ENCODE data around the gene ZER1.
A peak's percentile ranks its signal among the peaks of the same experiment; 100 is the strongest.

Gene ZER1

GRCh38 chr9:128771745-128772519 is at the start of gene ZER1:
Gene ZER1, minus strand, starts transcription at chr9:128771927. Its CDS starts 16,362 bp downstream, at chr9:128755565.
- no peaks in the 10 kb centered on the region for H3K27me3 Mint-ChIP-seq
- H3K9me3 Mint-ChIP-seq, result no peaks in the 10 kb centered on the region
- H3K27ac Mint-ChIP-seq, result peak within 1 kb of the TSS; percentile 88
- H3K4me1 Mint-ChIP-seq, result peaks cover 29% of the 10 kb centered on the region
- H3K4me3 Mint-ChIP-seq, result peak within 1 kb of the TSS; percentile 97
- H3K36me3 Mint-ChIP-seq, result peaks cover 1% of the 10 kb centered on the region

- Mint-ChIP-seq H3K36me3 (no peaks in the 10 kb centered on the region), H3K27me3 (no peaks in the 10 kb centered on the region), H3K27ac (peak overlapping the region; percentile 90), H3K4me3 (no peak overlapping the region), H3K9me3 (no peaks in the 10 kb centered on the region), H3K4me1 (peaks cover 18% of the 10 kb centered on the region)
Measured at GRCh38 chr9:128820665-128821583, 49.2 kb upstream of the ZER1 start.

GRCh38 chr9:128819716-128820664 is 48.3 kb upstream of the ZER1 start:
- no peaks in the 10 kb centered on the region for H3K36me3 Mint-ChIP-seq
- peaks cover 18% of the 10 kb centered on the region for H3K4me1 Mint-ChIP-seq
- no peaks in the 10 kb centered on the region for H3K9me3 Mint-ChIP-seq
- peak overlapping the region; percentile 90 for H3K27ac Mint-ChIP-seq
- peak overlapping the region; percentile 84 for H3K4me3 Mint-ChIP-seq
- H3K27me3 Mint-ChIP-seq, result no peaks in the 10 kb centered on the region

GRCh38 chr9:128818839-128819715 is 47.4 kb upstream of the ZER1 start:
- no peaks in the 10 kb centered on the region for H3K36me3 Mint-ChIP-seq
- H3K4me3 Mint-ChIP-seq, result peak overlapping the region; percentile 84
- H3K9me3 Mint-ChIP-seq, result no peaks in the 10 kb centered on the region
- H3K27me3 Mint-ChIP-seq, result no peaks in the 10 kb centered on the region
- peak overlapping the region; percentile 61 for H3K27ac Mint-ChIP-seq
- peaks cover 18% of the 10 kb centered on the region for H3K4me1 Mint-ChIP-seq

GRCh38 chr9:128818099-128818838 is 46.5 kb upstream of the ZER1 start, which contains the start of gene ENDOG:
Gene ENDOG, plus strand, starts transcription at chr9:128818500. Its CDS starts 185 bp downstream, at chr9:128818685.
- Mint-ChIP-seq H3K4me3 (peak within 1 kb of the TSS; percentile 87), H3K36me3 (no peaks in the 10 kb centered on the region), H3K9me3 (no peaks in the 10 kb centered on the region), H3K27ac (peak within 1 kb of the TSS; percentile 61), H3K27me3 (no peaks in the 10 kb centered on the region), H3K4me1 (peaks cover 18% of the 10 kb centered on the region)

DNA sequence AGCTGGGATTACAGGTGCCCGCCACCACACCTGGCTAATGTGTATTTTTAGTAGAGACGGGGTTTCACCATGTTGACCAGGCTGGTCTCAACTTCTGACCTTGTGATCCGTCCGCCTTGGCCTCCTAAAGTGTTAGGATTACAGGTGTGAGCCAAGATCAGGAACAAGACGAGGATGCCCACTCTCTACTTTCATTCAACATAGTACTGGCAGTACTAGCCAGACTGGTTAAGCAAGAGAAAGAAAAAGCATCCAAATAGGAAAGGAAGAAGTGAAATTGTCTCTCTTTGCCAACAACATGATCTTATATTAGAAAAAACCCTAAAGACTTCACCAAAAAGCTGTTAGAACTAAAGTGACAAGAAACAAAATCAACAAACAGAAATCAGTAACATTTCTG is 39.1 kb upstream of the ZER1 start:
- Mint-ChIP-seq H3K27me3 (no peaks in the 10 kb centered on the region), H3K27ac (no peak overlapping the region), H3K9me3 (no peaks in the 10 kb centered on the region), H3K4me1 (no peaks in the 10 kb centered on the region), H3K4me3 (no peak overlapping the region), H3K36me3 (peaks cover 1% of the 10 kb centered on the region)

GRCh38 chr9:128809831-128810230 is 38.1 kb upstream of the ZER1 start:
- no peak overlapping the region for H3K27ac Mint-ChIP-seq
- H3K9me3 Mint-ChIP-seq, result no peaks in the 10 kb centered on the region
- H3K36me3 Mint-ChIP-seq, result peaks cover 1% of the 10 kb centered on the region
- no peaks in the 10 kb centered on the region for H3K4me1 Mint-ChIP-seq
- no peak overlapping the region for H3K4me3 Mint-ChIP-seq
- no peaks in the 10 kb centered on the region for H3K27me3 Mint-ChIP-seq

DNA sequence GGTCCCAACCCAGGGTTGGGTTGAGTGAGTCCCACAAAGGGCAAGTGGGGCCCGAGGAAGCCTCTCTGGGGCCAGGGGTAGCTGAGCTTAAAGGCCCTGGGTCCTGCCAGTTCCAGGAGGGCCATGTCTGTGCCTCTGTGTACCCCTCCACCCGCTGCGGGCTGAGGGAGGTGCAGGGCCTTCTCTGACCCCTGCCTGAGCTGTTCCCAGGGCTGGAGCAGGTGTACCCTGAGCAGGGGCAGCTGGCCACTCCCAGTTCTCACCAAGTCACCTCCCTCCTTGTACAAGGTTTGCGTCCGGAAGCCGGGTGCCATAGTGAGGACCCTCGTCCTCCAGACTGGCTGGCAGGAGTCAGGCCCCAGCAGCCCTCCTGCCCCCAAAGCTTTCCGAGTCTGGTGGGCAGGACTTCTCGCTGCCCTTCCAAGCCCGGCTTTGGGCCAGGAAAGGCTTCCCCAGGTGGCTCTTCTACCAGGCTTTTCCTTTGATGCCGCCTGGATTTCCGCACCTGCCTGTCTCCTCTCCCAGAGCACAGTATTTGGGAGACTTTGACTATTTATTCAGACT is 37.4 kb upstream of the ZER1 start:
- Mint-ChIP-seq H3K27me3 (no peaks in the 10 kb centered on the region), H3K9me3 (no peaks in the 10 kb centered on the region), H3K4me3 (no peak overlapping the region), H3K36me3 (peaks cover 1% of the 10 kb centered on the region), H3K27ac (no peak overlapping the region), H3K4me1 (no peaks in the 10 kb centered on the region)

GRCh38 chr9:128808543-128808942 is 36.8 kb upstream of the ZER1 start:
- no peaks in the 10 kb centered on the region for H3K27me3 Mint-ChIP-seq
- H3K4me3 Mint-ChIP-seq, result no peak overlapping the region
- H3K9me3 Mint-ChIP-seq, result no peaks in the 10 kb centered on the region
- no peak overlapping the region for H3K27ac Mint-ChIP-seq
- H3K36me3 Mint-ChIP-seq, result peaks cover 3% of the 10 kb centered on the region
- H3K4me1 Mint-ChIP-seq, result no peaks in the 10 kb centered on the region

GRCh38 chr9:128807827-128808226 is 36.1 kb upstream of the ZER1 start:
- H3K27me3 Mint-ChIP-seq, result no peaks in the 10 kb centered on the region
- peaks cover 5% of the 10 kb centered on the region for H3K36me3 Mint-ChIP-seq
- H3K27ac Mint-ChIP-seq, result no peak overlapping the region

DNA sequence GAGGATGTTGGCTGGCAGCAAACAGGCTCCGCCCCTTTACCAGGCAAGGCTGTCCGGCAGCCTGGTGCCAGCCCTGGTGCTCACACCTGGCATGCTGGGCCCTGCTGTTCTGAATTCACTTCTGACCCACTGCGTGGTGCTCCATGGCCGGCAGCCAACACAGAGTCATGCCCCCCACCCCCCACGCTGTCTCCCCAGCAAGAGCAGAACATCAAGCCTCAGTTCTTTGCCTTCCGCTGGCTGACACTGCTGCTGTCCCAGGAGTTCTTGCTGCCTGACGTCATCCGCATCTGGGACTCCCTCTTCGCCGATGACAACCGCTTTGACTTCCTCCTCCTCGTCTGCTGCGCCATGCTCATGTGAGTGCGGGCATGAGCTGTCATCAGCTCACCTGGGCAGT is 33.9 kb upstream of the ZER1 start:
- peaks cover 5% of the 10 kb centered on the region for H3K36me3 Mint-ChIP-seq
- H3K27ac Mint-ChIP-seq, result no peak overlapping the region
- no peak overlapping the region for H3K4me3 Mint-ChIP-seq
- H3K9me3 Mint-ChIP-seq, result no peaks in the 10 kb centered on the region
- H3K27me3 Mint-ChIP-seq, result no peaks in the 10 kb centered on the region
- no peaks in the 10 kb centered on the region for H3K4me1 Mint-ChIP-seq

More at GRCh38 chr9:128807827-128808226, 36.1 kb upstream of the ZER1 start:
- Mint-ChIP-seq H3K9me3 (no peaks in the 10 kb centered on the region), H3K4me3 (no peak overlapping the region), H3K4me1 (no peaks in the 10 kb centered on the region)

DNA sequence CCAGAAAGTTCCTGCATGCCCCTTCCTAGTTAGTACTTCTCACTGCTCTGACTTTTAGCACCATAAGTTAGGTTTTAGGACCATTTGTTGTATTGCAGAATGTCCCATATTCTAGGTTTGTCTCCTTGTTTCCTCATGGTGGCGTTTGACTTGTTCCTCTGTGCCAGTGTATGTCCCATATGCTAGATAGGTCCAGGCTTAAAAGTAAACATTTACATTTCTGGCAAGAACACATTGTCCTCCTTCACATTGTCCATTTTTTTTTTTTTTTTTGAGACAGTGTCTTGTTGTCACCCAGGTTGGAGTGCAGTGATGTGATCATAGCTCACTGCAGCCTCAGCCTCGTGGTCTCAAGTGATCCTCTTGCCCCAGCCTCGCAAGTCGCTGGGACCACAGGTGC is 30.8 kb upstream of the ZER1 start:
- Mint-ChIP-seq H3K36me3 (peaks cover 5% of the 10 kb centered on the region), H3K9me3 (no peaks in the 10 kb centered on the region), H3K4me1 (no peaks in the 10 kb centered on the region), H3K4me3 (no peak overlapping the region), H3K27ac (no peak overlapping the region), H3K27me3 (no peaks in the 10 kb centered on the region)

GRCh38 chr9:128800061-128800460 is 28.3 kb upstream of the ZER1 start:
- Mint-ChIP-seq H3K27me3 (no peaks in the 10 kb centered on the region), H3K27ac (no peak overlapping the region), H3K4me3 (no peak overlapping the region), H3K4me1 (no peaks in the 10 kb centered on the region), H3K9me3 (no peaks in the 10 kb centered on the region), H3K36me3 (peaks cover 3% of the 10 kb centered on the region)

All from activated naive CD4-positive, alpha-beta T cell treated with anti-CD3 and anti-CD28 coated beads, Interleukin-2, amount 50 U/mL, for 24 hours (primary cell).